ENCODE data around the gene CMTM7. TPM values are rescaled to one million over a fixed set of nuclear protein-coding genes. Genes with fewer than 3 reads are reported as not detected.

The CMTM7 gene
- polyA plus RNA-seq, 1 of the 3 experiments (the other 2 are of a cell fraction) = 50.1 TPM

DNA sequence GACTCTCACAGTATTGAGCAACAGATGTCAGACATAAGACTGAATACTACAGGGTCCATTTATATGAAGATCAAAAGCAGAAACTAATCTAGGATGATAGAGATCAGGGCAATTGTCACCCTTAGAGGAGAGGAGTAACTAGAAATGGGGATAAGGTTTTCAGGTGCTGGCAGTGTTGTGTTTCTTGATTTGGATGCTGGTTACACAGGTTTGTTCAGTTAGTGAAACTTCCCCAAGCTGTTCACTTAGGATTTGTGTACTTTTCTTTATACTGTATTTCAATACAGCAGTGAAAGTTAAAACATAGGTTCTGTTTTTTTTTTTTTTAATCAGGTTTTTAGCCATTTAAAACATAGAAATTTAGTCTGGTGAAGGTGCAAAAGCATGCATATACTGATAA, 39.1 kb upstream of the CMTM7 start (continued):
- TF ChIP-seq, protein P1, sequence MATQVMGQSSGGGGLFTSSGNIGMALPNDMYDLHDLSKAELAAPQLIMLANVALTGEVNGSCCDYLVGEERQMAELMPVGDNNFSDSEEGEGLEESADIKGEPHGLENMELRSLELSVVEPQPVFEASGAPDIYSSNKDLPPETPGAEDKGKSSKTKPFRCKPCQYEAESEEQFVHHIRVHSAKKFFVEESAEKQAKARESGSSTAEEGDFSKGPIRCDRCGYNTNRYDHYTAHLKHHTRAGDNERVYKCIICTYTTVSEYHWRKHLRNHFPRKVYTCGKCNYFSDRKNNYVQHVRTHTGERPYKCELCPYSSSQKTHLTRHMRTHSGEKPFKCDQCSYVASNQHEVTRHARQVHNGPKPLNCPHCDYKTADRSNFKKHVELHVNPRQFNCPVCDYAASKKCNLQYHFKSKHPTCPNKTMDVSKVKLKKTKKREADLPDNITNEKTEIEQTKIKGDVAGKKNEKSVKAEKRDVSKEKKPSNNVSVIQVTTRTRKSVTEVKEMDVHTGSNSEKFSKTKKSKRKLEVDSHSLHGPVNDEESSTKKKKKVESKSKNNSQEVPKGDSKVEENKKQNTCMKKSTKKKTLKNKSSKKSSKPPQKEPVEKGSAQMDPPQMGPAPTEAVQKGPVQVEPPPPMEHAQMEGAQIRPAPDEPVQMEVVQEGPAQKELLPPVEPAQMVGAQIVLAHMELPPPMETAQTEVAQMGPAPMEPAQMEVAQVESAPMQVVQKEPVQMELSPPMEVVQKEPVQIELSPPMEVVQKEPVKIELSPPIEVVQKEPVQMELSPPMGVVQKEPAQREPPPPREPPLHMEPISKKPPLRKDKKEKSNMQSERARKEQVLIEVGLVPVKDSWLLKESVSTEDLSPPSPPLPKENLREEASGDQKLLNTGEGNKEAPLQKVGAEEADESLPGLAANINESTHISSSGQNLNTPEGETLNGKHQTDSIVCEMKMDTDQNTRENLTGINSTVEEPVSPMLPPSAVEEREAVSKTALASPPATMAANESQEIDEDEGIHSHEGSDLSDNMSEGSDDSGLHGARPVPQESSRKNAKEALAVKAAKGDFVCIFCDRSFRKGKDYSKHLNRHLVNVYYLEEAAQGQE (IDR thresholded peaks at IDR 0.05; ENCODE audit: low read depth, low read length) = no peak
- no peak for TF ChIP-seq TCF12 (IDR thresholded peaks at IDR 0.05)
- no peak for TF ChIP-seq GATA2 (CRISPR knock-in tag; IDR thresholded peaks at IDR 0.05)
- TF ChIP-seq TEAD4 (IDR thresholded peaks at IDR 0.05; ENCODE audit: borderline replicate concordance, insufficient read depth) = no peak
- no peak for TF ChIP-seq FOSL2 (IDR thresholded peaks at IDR 0.05; ENCODE audit: borderline replicate concordance, low read depth)
- no peak for TF ChIP-seq POLR2AphosphoS5 (IDR thresholded peaks at IDR 0.05; ENCODE audit: low read depth, low read length)
- TF ChIP-seq EZH2phosphoT487 (IDR thresholded peaks at IDR 0.05; ENCODE audit: borderline replicate concordance, low read depth) = no peak

DNA sequence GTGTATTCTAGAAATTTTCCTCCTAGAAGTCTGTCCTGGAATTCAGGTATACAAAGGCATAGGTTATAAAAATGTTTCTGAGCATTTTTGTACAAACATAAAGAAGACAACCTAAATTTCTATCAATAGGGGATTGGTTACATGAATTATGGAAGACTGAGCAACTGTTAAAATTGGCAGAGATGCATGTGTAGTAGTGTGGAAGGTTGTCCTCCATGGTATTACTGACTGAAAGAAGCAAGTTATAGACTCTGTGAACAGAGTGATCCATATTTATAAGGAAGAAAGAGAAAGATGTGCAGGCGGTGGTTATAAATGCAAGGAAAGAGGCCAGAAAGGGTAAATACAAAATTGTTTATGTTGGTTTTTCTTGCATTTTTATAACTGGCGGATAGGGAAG, 38.3 kb upstream of the CMTM7 start:
- H3K27me3 ChIP-seq (ENCODE audit: insufficient read depth) = no peaks in the 10 kb centered on the region
- no peaks in the 10 kb centered on the region for H3F3A ChIP-seq (replicated peaks; ENCODE audit: insufficient read depth)
- no peak overlapping the region for H2AFZ ChIP-seq (ENCODE audit: low read depth)
- WGBS (ENCODE audit: low lambda C conversion rate) = 95% methylated on average over 2 of the region's 2 CpGs
- no peaks in the 10 kb centered on the region for H3K36me3 ChIP-seq (replicated peaks in 1 of 2; ENCODE audit: control insufficient read depth in 1 of 2, insufficient read depth in 2 of 2, low read length in 1 of 2)
- no peaks in the 10 kb centered on the region for H3K9me2 ChIP-seq
- H3K9ac ChIP-seq = no peak overlapping the region
- H3K4me3 ChIP-seq (ENCODE audit: low read depth in 2 of 2, low read length in 1 of 2) = no peak overlapping the region
- H3K27ac ChIP-seq (ENCODE audit: low read depth in 2 of 2, low read length in 1 of 2) = no peak overlapping the region
- ChIA-PET CTCF (interaction anchor here (0.7 kb wide), 1 partner anchor 44 kb away, joined by 3 read pairs; no protein-coding TSS in a partner anchor), POLR2A (no interaction called here)
- H4K20me1 ChIP-seq (ENCODE audit: insufficient read depth) = no peaks in the 10 kb centered on the region
- no peak overlapping the region for H3K4me2 ChIP-seq
- no peaks in the 10 kb centered on the region for H3K79me2 ChIP-seq (ENCODE audit: insufficient read depth)
- TF ChIP-seq CHD2 (IDR thresholded peaks at IDR 0.05; ENCODE audit: low read length, partially characterized antibody) (no peak), TAF1 (IDR thresholded peaks at IDR 0.05; ENCODE audit: borderline replicate concordance, low read depth, low read length) (no peak), GABPA (IDR thresholded peaks at IDR 0.05; ENCODE audit: low read depth) (no peak), POLR2AphosphoS5 (IDR thresholded peaks at IDR 0.05; ENCODE audit: low read depth, low read length) (no peak), GATA2 (CRISPR knock-in tag; IDR thresholded peaks at IDR 0.05) (no peak), RAD21 (IDR thresholded peaks at IDR 0.05; ENCODE audit: low read length) (no peak), TEAD4 (IDR thresholded peaks at IDR 0.05; ENCODE audit: borderline replicate concordance, insufficient read depth) (no peak), RFX5 (IDR thresholded peaks at IDR 0.05; ENCODE audit: low read length) (no peak), RCOR1 (IDR thresholded peaks at IDR 0.05; ENCODE audit: low read length) (no peak)
- H3K9me3 ChIP-seq = no peaks in the 10 kb centered on the region
- DNase-seq = no peak
- H3K4me1 ChIP-seq (ENCODE audit: control insufficient read depth in 1 of 2, insufficient read depth in 2 of 2, low read depth in 1 of 2, low read length in 1 of 2) = no peaks in the 10 kb centered on the region

All from SK-N-SH (cell line).